ENCODE results near the gene MPEG1.

GRCh38 chr11:59180168-59180776 lies 32.5 kb downstream of the MPEG1 start:
- TF ChIP-seq, protein P1, sequence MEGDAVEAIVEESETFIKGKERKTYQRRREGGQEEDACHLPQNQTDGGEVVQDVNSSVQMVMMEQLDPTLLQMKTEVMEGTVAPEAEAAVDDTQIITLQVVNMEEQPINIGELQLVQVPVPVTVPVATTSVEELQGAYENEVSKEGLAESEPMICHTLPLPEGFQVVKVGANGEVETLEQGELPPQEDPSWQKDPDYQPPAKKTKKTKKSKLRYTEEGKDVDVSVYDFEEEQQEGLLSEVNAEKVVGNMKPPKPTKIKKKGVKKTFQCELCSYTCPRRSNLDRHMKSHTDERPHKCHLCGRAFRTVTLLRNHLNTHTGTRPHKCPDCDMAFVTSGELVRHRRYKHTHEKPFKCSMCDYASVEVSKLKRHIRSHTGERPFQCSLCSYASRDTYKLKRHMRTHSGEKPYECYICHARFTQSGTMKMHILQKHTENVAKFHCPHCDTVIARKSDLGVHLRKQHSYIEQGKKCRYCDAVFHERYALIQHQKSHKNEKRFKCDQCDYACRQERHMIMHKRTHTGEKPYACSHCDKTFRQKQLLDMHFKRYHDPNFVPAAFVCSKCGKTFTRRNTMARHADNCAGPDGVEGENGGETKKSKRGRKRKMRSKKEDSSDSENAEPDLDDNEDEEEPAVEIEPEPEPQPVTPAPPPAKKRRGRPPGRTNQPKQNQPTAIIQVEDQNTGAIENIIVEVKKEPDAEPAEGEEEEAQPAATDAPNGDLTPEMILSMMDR (IDR thresholded peaks at IDR 0.05) = no peak
- TF ChIP-seq REST (IDR thresholded peaks at IDR 0.05; ENCODE audit: insufficient read depth in 1 of 2, low read depth in 2 of 2, low read length in 1 of 2) (no peak), TCF7L2 (IDR thresholded peaks at IDR 0.05; ENCODE audit: low read depth, low read length) (no peak)

Data from Panc1 (cell line).